GM12873 (cell line): ENCODE measurements around the gene TP53RK.

Source experiments
- TF ChIP-seq, protein P1 (sequence below): IDR thresholded peaks from 2 replicates; pipeline ENCODE4 v1.5.1; 2012; ENCODE audit warnings: low read depth, mild to moderate bottlenecking, moderate library complexity, low read length, control low read depth; ENCODE audit not compliant: insufficient read depth; ENCODE audit errors: missing control alignments

TP53RK gene

DNA sequence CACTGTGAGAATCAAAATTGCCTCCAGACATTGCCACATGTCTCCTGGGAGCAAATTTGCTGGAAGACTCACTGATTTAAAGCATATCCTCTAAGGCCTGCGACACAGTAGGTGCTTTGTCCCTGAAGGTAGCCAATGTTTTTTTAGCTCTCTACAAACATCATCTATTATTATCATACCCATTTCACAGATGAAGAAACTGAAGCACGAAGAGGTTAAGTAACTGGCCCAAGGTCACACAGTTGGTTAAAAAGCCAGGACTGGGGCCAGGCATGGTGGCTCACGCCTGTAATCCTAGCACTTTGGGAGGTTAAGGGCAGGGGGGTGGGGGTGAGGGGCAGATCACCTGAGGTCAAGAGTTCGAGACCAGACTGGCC, 50.4 kb downstream of the TP53RK start:
- TF ChIP-seq, protein P1, sequence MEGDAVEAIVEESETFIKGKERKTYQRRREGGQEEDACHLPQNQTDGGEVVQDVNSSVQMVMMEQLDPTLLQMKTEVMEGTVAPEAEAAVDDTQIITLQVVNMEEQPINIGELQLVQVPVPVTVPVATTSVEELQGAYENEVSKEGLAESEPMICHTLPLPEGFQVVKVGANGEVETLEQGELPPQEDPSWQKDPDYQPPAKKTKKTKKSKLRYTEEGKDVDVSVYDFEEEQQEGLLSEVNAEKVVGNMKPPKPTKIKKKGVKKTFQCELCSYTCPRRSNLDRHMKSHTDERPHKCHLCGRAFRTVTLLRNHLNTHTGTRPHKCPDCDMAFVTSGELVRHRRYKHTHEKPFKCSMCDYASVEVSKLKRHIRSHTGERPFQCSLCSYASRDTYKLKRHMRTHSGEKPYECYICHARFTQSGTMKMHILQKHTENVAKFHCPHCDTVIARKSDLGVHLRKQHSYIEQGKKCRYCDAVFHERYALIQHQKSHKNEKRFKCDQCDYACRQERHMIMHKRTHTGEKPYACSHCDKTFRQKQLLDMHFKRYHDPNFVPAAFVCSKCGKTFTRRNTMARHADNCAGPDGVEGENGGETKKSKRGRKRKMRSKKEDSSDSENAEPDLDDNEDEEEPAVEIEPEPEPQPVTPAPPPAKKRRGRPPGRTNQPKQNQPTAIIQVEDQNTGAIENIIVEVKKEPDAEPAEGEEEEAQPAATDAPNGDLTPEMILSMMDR, result no peak

DNA sequence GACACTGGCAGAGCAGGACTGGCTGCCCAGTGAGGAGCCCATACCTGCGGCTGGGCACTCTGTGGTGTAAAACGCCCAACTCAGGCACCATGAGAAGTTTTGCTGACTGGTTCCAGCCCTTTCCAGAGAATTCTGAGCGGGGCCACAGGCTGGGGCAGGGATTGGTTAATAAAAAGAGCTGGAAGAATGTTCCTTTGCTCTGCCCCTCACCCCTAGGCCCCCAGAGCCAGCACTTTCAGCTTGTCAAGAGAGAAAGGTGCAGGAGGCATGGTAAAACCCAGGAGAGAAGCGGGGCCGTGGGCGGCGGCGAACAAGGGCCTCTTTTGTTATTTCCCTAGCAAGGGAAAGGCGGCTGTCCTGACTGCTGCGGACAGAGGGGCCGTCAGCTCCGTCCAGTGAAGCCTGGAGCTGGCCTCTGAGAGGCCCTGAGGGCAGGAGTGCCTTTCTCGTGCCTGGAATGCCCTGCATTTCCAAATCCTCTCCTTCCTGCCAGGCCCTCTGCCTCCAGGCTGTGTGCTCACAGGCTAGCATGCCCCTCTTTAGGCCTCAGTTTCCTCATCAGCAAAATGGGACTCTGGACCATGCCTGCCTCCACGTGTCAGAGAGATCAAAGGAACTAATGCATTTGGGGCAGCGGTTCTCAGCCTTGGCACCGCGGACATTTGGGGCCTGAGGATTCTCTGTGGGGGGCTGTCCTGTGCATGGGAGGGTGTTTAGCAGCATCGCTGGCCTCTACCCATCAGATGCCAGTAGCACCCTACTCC, 50.9 kb downstream of the TP53RK start:
- TF ChIP-seq, protein P1, result no peak

DNA sequence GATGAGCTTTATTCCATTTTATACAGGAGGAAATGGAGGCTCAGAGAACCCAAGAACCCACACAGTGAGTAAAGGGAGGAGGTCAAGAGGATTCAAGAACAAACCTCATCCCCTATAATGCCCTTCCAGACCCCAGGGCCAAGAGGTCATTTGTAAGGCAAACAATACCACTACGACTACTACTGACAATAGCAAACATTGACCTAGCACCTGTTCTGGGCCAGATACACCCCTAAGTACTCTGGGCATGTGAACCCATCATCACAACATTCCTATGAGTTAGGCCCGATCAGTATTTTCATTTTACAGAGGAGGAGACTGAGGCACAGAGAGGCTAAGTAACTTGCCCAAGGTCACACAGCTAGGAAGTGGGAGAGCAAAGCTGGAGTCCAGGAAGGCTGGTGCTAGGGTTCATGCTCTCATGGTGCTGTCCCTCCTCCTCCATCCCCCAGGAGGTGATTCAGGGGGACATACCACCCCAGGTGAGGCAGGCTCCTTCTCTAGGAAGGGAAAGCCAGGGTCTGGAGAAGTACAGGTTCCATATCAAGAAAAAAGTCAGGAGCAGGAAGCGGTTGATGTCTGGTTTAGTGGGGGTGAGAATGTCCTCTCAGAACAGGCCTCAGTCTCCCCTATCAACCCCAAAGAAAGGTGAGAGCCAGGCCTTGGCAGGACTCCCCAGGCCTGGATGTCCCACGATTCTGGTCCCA, 51.7 kb downstream of the TP53RK start:
- TF ChIP-seq, protein P1, result no peak

DNA sequence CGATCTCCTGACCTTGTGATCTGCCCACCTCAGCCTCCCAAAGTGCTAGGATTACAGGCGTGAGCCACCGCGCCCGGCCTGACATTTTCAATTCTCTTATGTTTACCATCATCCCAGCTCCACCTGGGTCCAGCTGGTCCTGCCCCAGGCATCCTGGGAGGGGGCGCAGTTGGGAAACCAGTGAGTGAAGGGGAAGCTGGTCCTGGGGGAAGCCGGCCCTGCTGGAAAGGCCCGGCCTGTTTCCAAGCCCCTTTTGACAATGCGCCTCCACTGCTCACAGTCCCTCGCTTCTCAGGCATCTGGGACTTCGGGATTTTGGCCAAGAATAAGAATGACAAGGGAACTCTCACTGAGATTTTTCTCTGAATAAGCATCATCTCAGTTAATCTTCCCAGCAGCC, 52.2 kb downstream of the TP53RK start:
- TF ChIP-seq, protein P1, result no peak

DNA sequence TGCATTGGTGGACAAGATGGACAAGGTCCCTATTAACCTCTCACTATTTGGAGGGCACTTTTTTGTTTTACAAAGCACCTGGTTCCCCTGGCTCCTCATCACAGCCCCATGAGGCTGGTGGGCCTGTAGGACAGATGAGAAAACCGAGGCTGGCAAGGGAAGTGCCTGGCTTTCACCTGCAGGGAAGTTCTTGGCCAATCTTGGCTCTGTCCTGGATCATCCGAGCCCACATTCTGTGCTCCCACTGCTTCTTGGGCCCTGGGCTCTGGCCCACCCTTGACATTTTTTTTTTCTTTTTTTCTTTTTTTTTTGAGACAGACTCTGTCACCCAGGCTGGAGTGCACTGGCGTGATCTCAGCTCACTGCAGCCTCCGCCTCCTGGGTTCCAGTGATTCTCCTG, 52.7 kb downstream of the TP53RK start:
- TF ChIP-seq, protein P1, result no peak

DNA sequence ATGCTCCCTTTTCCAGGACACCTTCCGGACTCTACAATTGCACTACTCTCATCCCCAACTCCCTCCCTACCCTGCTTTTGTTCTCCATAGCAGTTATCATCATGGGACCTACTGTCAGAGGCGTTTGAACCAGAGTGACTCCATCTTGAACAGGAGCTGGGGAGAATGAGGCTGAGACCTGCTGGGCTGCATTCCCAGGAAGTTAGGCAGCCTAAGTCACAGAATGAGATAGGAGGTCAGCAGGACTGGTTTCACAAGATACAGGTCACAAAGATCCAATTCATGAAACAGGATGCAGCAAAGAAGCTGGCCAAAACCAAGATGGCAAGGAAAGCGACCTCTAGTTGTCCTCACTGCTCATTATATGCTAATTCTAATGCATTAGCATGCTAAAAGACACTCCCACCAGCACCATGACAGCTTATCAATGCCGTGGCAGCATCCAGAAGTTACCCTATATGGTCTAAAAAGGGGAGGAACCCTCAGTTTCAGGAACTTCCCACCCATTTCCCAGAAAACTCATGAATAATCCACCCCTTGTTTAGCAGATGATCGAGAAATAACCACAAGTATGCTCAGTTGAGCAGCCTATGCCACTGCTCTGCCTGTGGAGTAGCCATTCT, 53.6 kb downstream of the TP53RK start:
- TF ChIP-seq, protein P1, result no peak

DNA sequence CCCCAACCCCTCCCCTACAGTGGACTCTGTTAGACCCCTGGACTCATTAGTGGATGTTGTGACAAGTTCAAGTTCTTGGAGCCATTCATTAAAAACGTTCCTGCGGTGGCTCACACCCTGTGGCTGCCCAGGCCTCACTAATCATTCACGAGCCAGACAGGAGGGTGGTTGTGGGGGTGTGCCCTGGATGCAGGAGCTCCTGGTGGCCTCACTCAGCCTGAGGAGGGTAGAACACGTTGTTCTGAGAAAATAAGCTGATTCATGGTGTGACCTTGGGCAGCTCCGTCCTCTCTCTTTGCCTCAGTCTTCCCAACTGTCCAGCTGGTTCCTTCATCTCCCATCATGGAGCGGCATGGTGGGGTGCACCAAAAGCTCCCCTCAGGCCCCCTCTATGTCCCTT, 54.7 kb downstream of the TP53RK start:
- TF ChIP-seq, protein P1, result no peak
